K562 (cell line): ENCODE results near the gene CNP. TPM values are rescaled to one million over a fixed set of nuclear protein-coding genes. Genes with fewer than 3 reads are reported as not detected.

ENCODE experiments used
- CSDE1 ChIP-seq, 2 experiments: fragments of 450-650 bp; IDR thresholded peaks; 2 replicates each; pipeline ENCODE4 v1.6.1; 2016; ENCODE audit warnings: mild to moderate bottlenecking in 1 of 2
- FOXP1 ChIP-seq: sonication (generic); formaldehyde crosslinking; IDR thresholded peaks from 2 replicates; pipeline ENCODE4 v1.8.0; 2022; ENCODE audit warnings: mild to moderate bottlenecking, missing genetic modification reagents
- GTF2F1 ChIP-seq: IDR thresholded peaks from 2 replicates; pipeline ENCODE4 v1.6.1; 2011; ENCODE audit warnings: low read depth, low read length, improper control_type of control experiment
- HDAC6 ChIP-seq: IDR thresholded peaks from 2 replicates; pipeline ENCODE4 v1.6.1; 2012; ENCODE audit warnings: low read depth, mild to moderate bottlenecking, control low read depth, inconsistent platforms, low read length, moderate library complexity
- MYNN ChIP-seq, 2 experiments: sonication (generic); formaldehyde crosslinking in 1 of 2; IDR thresholded peaks; 2 replicates each; pipeline versions ENCODE4 v1.5.0 to v1.6.1; 2016 to 2020; ENCODE audit warnings: antibody characterized with exemption in 1 of 2, missing genetic modification reagents in 1 of 2
- NCOR1 ChIP-seq: fragments of 450-650 bp; IDR thresholded peaks from 2 replicates; pipeline ENCODE4 v1.6.1; 2016; ENCODE audit warnings: mild to moderate bottlenecking, moderate library complexity
- PHTF2 ChIP-seq: fragments of 250-450 bp; sonication (Bioruptor Pico); IDR thresholded peaks from 2 replicates; pipeline ENCODE4 v1.5.0; 2021; ENCODE audit warnings: mild to moderate bottlenecking
- SMARCA5 ChIP-seq: fragments of 450-650 bp; IDR thresholded peaks from 2 replicates; pipeline ENCODE4 v1.6.1; 2016
- SP2 ChIP-seq: IDR thresholded peaks from 2 replicates; pipeline ENCODE4 v1.6.1; 2011; ENCODE audit warnings: mild to moderate bottlenecking, low read depth, low read length, moderate library complexity; ENCODE audit not compliant: poor library complexity, severe bottlenecking; ENCODE audit errors: extremely low read depth
- SPI1 ChIP-seq: IDR thresholded peaks from 2 replicates; pipeline ENCODE4 v1.6.1; 2011; ENCODE audit warnings: low read depth, low read length, control low read depth, borderline replicate concordance
- ZNF263 ChIP-seq: sonication (generic); formaldehyde crosslinking; IDR thresholded peaks from 2 replicates; pipeline ENCODE4 v1.8.0; 2022; ENCODE audit warnings: mild to moderate bottlenecking, missing genetic modification reagents, borderline replicate concordance
- ZNF311 ChIP-seq: fragments of 250-450 bp; sonication (Bioruptor Pico); IDR thresholded peaks from 2 replicates; pipeline ENCODE4 v1.4.0; 2020; ENCODE audit warnings: mild to moderate bottlenecking, moderate library complexity
- ZNF408 ChIP-seq: fragments of 250-450 bp; sonication (Bioruptor Pico); IDR thresholded peaks from 2 replicates; pipeline ENCODE4 v1.4.0; 2020; ENCODE audit warnings: low read depth, mild to moderate bottlenecking, moderate library complexity
- ZNF551 ChIP-seq: fragments of 250-450 bp; sonication (Bioruptor Pico); IDR thresholded peaks from 2 replicates; pipeline ENCODE4 v1.5.0; 2021; ENCODE audit warnings: mild to moderate bottlenecking, moderate library complexity
- ZZZ3 ChIP-seq: fragments of 450-650 bp; IDR thresholded peaks from 2 replicates; pipeline ENCODE4 v1.6.1; 2016; ENCODE audit warnings: antibody characterized with exemption, mild to moderate bottlenecking, moderate library complexity
- polyA plus RNA-seq, 8 experiments: library from polyadenylated mRNA; depleted of rRNA in 4 of 8; stranded (reverse) in 5 of 8; unstranded in 3 of 8; fragments of >200 nt; fragmentation: Nextera tagmentation in 2 of 8; fragmentation: Illumina TruSeq in 1 of 8; extraction: Ambion mirVana in 2 of 8; extraction: Trizol in 1 of 8; gene quantifications; 2 replicates each; pipeline versions ENCODE4 v1.2.1 to v1.2.3, GENCODE V29; 2011 to 2014; ENCODE audit warnings: inconsistent platforms in 1 of 8, missing spikeins in 1 of 8
- total RNA-seq, 7 experiments: library from RNA; depleted of rRNA in 6 of 7; stranded (reverse); fragments of >200 nt in 6 of 7; fragmentation: Illumina TruSeq in 2 of 7; extraction: Trizol in 2 of 7; gene quantifications; 2 replicates each; pipeline versions ENCODE4 v1.2.1 to v1.2.3, GENCODE V29; 2011 to 2021; ENCODE audit warnings: low replicate concordance in 1 of 7
- TF ChIP-seq, protein P1 (sequence below): fragments of 450-650 bp; IDR thresholded peaks from 2 replicates; pipeline ENCODE4 v1.6.1; 2016; ENCODE audit warnings: borderline replicate concordance
- TF ChIP-seq, protein P2 (sequence below): fragments of 250-450 bp; sonication (Bioruptor Pico); IDR thresholded peaks from 2 replicates; pipeline ENCODE4 v1.8.0; 2022; ENCODE audit warnings: inconsistent platforms
- TF ChIP-seq, protein P3 (sequence below): sonication (generic); formaldehyde crosslinking; IDR thresholded peaks from 2 replicates; pipeline ENCODE4 v1.8.0; 2022; ENCODE audit warnings: mild to moderate bottlenecking, missing genetic modification reagents
- TF ChIP-seq, protein P4 (sequence below), 2 experiments: fragments of 450-650 bp; IDR thresholded peaks; 2 replicates each; pipeline ENCODE4 v1.6.1; 2016
- TF ChIP-seq, protein P5 (sequence below): fragments of 250-450 bp; sonication (Bioruptor Pico); IDR thresholded peaks from 2 replicates; pipeline ENCODE4 v1.4.0; 2020; ENCODE audit warnings: mild to moderate bottlenecking, moderate library complexity

Gene CNP
- total and polyA plus RNA-seq, 9 of the 15 experiments (the other 6 are each of a cell fraction or from before 2014, with no cell fraction given), result 1.7 to 52.0 (median 29.1) TPM

DNA sequence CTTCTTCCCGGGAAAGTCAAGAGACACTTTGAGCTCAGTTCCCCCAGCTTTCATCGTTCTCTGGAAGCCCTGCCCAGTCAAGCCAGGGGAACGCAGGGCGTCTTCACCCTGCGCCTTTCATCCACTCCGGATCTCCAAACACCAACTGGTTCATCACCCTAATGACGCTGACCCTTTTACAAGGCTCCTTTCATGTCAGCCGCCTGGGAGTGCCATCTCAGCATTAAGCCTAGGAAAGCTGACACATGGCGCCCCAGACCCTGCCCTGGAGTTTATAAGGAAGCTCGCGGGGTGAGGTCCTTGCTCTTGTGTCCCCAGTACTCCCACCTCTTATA is 51.2 kb downstream of the CNP start (continued):
- TF ChIP-seq CSDE1 (IDR thresholded peaks at IDR 0.05), result peak in 1 of 2 experiments; percentile 59; a peak in 1 of 4 replicates
- TF ChIP-seq, protein P1, sequence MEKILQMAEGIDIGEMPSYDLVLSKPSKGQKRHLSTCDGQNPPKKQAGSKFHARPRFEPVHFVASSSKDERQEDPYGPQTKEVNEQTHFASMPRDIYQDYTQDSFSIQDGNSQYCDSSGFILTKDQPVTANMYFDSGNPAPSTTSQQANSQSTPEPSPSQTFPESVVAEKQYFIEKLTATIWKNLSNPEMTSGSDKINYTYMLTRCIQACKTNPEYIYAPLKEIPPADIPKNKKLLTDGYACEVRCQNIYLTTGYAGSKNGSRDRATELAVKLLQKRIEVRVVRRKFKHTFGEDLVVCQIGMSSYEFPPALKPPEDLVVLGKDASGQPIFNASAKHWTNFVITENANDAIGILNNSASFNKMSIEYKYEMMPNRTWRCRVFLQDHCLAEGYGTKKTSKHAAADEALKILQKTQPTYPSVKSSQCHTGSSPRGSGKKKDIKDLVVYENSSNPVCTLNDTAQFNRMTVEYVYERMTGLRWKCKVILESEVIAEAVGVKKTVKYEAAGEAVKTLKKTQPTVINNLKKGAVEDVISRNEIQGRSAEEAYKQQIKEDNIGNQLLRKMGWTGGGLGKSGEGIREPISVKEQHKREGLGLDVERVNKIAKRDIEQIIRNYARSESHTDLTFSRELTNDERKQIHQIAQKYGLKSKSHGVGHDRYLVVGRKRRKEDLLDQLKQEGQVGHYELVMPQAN, result 0 out of 2 replicates have a peak, but pooled peaks have one; percentile 55
- no peak for TF ChIP-seq FOXP1 (CRISPR knock-in tag)
- no peak for TF ChIP-seq SP2
- no peak for TF ChIP-seq ZNF551 (CRISPR knock-in tag)
- TF ChIP-seq ZNF263 (CRISPR knock-in tag), result no peak
- TF ChIP-seq, protein P2, sequence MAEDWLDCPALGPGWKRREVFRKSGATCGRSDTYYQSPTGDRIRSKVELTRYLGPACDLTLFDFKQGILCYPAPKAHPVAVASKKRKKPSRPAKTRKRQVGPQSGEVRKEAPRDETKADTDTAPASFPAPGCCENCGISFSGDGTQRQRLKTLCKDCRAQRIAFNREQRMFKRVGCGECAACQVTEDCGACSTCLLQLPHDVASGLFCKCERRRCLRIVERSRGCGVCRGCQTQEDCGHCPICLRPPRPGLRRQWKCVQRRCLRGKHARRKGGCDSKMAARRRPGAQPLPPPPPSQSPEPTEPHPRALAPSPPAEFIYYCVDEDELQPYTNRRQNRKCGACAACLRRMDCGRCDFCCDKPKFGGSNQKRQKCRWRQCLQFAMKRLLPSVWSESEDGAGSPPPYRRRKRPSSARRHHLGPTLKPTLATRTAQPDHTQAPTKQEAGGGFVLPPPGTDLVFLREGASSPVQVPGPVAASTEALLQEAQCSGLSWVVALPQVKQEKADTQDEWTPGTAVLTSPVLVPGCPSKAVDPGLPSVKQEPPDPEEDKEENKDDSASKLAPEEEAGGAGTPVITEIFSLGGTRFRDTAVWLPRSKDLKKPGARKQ, result no peak
- TF ChIP-seq HDAC6, result no peak
- no peak for TF ChIP-seq ZNF311 (CRISPR knock-in tag)
- TF ChIP-seq NCOR1, result no peak
- no peak for TF ChIP-seq MYNN (IDR thresholded peaks at IDR 0.05)
- no peak for TF ChIP-seq MYNN (CRISPR knock-in tag; IDR thresholded peaks at IDR 0.05)
- TF ChIP-seq, protein P3, sequence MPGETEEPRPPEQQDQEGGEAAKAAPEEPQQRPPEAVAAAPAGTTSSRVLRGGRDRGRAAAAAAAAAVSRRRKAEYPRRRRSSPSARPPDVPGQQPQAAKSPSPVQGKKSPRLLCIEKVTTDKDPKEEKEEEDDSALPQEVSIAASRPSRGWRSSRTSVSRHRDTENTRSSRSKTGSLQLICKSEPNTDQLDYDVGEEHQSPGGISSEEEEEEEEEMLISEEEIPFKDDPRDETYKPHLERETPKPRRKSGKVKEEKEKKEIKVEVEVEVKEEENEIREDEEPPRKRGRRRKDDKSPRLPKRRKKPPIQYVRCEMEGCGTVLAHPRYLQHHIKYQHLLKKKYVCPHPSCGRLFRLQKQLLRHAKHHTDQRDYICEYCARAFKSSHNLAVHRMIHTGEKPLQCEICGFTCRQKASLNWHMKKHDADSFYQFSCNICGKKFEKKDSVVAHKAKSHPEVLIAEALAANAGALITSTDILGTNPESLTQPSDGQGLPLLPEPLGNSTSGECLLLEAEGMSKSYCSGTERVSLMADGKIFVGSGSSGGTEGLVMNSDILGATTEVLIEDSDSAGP (CRISPR knock-in tag), result no peak
- TF ChIP-seq SPI1, result no peak
- TF ChIP-seq, protein P4, sequence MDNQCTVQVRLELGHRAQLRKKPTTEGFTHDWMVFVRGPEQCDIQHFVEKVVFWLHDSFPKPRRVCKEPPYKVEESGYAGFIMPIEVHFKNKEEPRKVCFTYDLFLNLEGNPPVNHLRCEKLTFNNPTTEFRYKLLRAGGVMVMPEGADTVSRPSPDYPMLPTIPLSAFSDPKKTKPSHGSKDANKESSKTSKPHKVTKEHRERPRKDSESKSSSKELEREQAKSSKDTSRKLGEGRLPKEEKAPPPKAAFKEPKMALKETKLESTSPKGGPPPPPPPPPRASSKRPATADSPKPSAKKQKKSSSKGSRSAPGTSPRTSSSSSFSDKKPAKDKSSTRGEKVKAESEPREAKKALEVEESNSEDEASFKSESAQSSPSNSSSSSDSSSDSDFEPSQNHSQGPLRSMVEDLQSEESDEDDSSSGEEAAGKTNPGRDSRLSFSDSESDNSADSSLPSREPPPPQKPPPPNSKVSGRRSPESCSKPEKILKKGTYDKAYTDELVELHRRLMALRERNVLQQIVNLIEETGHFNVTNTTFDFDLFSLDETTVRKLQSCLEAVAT (IDR thresholded peaks at IDR 0.05), result no peak
- no peak for TF ChIP-seq PHTF2
- no peak for TF ChIP-seq ZNF408
- no peak for TF ChIP-seq ZZZ3
- TF ChIP-seq, protein P5, sequence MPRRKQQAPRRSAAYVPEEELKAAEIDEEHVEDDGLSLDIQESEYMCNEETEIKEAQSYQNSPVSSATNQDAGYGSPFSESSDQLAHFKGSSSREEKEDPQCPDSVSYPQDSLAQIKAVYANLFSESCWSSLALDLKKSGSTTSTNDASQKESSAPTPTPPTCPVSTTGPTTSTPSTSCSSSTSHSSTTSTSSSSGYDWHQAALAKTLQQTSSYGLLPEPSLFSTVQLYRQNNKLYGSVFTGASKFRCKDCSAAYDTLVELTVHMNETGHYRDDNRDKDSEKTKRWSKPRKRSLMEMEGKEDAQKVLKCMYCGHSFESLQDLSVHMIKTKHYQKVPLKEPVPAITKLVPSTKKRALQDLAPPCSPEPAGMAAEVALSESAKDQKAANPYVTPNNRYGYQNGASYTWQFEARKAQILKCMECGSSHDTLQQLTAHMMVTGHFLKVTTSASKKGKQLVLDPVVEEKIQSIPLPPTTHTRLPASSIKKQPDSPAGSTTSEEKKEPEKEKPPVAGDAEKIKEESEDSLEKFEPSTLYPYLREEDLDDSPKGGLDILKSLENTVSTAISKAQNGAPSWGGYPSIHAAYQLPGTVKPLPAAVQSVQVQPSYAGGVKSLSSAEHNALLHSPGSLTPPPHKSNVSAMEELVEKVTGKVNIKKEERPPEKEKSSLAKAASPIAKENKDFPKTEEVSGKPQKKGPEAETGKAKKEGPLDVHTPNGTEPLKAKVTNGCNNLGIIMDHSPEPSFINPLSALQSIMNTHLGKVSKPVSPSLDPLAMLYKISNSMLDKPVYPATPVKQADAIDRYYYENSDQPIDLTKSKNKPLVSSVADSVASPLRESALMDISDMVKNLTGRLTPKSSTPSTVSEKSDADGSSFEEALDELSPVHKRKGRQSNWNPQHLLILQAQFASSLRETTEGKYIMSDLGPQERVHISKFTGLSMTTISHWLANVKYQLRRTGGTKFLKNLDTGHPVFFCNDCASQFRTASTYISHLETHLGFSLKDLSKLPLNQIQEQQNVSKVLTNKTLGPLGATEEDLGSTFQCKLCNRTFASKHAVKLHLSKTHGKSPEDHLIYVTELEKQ (CRISPR knock-in tag), result no peak
- TF ChIP-seq SMARCA5, result no peak
- no peak for TF ChIP-seq GTF2F1
